Skin of body (tissue), 2 donors: ENCODE results near the gene TBC1D7. TPM values are rescaled to one million over a fixed set of nuclear protein-coding genes. Genes with fewer than 3 reads are reported as not detected.

Experiments used
- DNase-seq: peaks from one replicate; lab custom pipeline; 2025; lab: John Stamatoyannopoulos, UW
- total RNA-seq: library from RNA; depleted of rRNA; stranded (reverse); fragments of >200 nt; gene quantifications from one replicate; pipeline ENCODE4 v1.2.3, GENCODE V29; 2014

TBC1D7 gene
- 14.8 TPM for total RNA-seq

GRCh38 chr6:13328076-13328874 lies at the start of gene TBC1D7:
TSS of gene TBC1D7 (minus strand) at chr6:13328537. CDS start at chr6:13326898, 1,639 bp downstream.
- peak; percentile 83 for DNase-seq

- no peak for DNase-seq
Observed at GRCh38 chr6:13377054-13377758, 48.9 kb upstream of the TBC1D7 start.

GRCh38 chr6:13375360-13375878 lies 47.1 kb upstream of the TBC1D7 start:
- DNase-seq: no peak

GRCh38 chr6:13373919-13374318 lies 45.6 kb upstream of the TBC1D7 start:
- no peak for DNase-seq

- DNase-seq: peak; percentile 28
Observed at GRCh38 chr6:13373488-13373886, 45.1 kb upstream of the TBC1D7 start.

- DNase-seq: peak; percentile 59
Observed at GRCh38 chr6:13372688-13373487, 44.6 kb upstream of the TBC1D7 start.

- DNase-seq: peak; percentile 86
Observed at GRCh38 chr6:13372076-13372475, 43.7 kb upstream of the TBC1D7 start.

GRCh38 chr6:13371421-13372072 lies 43.2 kb upstream of the TBC1D7 start:
- DNase-seq: peak; percentile 51

- DNase-seq: no peak
Observed at GRCh38 chr6:13370623-13371022, 42.3 kb upstream of the TBC1D7 start.

- peak; percentile 23 for DNase-seq
Observed at GRCh38 chr6:13369591-13369990, 41.3 kb upstream of the TBC1D7 start.

- no peak for DNase-seq
Observed at GRCh38 chr6:13368731-13369115, 40.4 kb upstream of the TBC1D7 start.

GRCh38 chr6:13368079-13368730 lies 39.9 kb upstream of the TBC1D7 start:
- no peak for DNase-seq

GRCh38 chr6:13367396-13367795 lies 39.1 kb upstream of the TBC1D7 start:
- DNase-seq: no peak

GRCh38 chr6:13365320-13365719 lies 37.0 kb upstream of the TBC1D7 start:
- no peak for DNase-seq

GRCh38 chr6:13364842-13365241 lies 36.5 kb upstream of the TBC1D7 start:
- no peak for DNase-seq

- no peak for DNase-seq
Observed at GRCh38 chr6:13362412-13362811, 34.1 kb upstream of the TBC1D7 start.

- DNase-seq: no peak
Observed at GRCh38 chr6:13360671-13361540, 32.6 kb upstream of the TBC1D7 start.

GRCh38 chr6:13359287-13359686 lies 30.9 kb upstream of the TBC1D7 start:
- DNase-seq: no peak

GRCh38 chr6:13358511-13358910 lies 30.2 kb upstream of the TBC1D7 start:
- DNase-seq: no peak
